ENCODE results near the gene CLASP1. TPM values are rescaled to one million over a fixed set of nuclear protein-coding genes. Genes with fewer than 3 reads are reported as not detected.
A peak's percentile ranks its signal among the peaks of the same experiment; 100 is the strongest.
"Not testable (repeated sequence)": the region's sequence is repeated elsewhere in the genome, so short reads cannot be mapped to it uniquely, and the experiment has no call there.

The CLASP1 gene
- total RNA-seq, 1 donor from 2014 or later = 95.1 TPM

DNA sequence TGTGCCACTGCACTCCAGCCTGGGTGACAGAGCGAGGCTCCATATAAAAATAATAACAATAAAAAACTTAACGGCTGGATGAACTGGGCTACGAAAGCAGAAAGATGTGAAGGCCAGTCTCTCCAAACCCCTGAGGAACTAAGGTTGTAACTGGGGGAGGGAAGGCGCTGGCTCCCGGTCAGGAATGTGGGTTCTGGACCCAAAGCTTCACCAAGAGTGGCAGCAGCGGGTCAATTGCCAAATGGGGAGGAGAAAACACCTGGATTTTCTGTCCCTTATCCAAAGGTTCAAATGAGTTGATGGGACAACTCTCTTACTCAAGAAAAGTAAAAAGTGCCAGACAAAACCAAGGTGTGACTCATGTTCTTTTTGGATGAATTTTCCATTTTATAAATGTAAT lies 304.2 kb downstream of the CLASP1 start:
- H3K27me3 Mint-ChIP-seq (ENCODE audit: unreplicated experiment) = peaks cover 6% of the 10 kb centered on the region
- TF ChIP-seq CTCF (IDR thresholded peaks at IDR 0.05; ENCODE audit: unreplicated experiment) = no peak
- H3K36me3 Mint-ChIP-seq (ENCODE audit: low read depth, unreplicated experiment) = peaks cover 59% of the 10 kb centered on the region
- no peak overlapping the region for H3K4me3 Mint-ChIP-seq (ENCODE audit: unreplicated experiment)
- peaks cover 6% of the 10 kb centered on the region for H3K4me1 Mint-ChIP-seq (ENCODE audit: unreplicated experiment)
- H3K9me3 Mint-ChIP-seq (ENCODE audit: unreplicated experiment) = no peaks in the 10 kb centered on the region
- H3K27ac Mint-ChIP-seq (ENCODE audit: unreplicated experiment) = no peak overlapping the region
- DNase-seq (ENCODE audit: low spot score) = no peak

DNA sequence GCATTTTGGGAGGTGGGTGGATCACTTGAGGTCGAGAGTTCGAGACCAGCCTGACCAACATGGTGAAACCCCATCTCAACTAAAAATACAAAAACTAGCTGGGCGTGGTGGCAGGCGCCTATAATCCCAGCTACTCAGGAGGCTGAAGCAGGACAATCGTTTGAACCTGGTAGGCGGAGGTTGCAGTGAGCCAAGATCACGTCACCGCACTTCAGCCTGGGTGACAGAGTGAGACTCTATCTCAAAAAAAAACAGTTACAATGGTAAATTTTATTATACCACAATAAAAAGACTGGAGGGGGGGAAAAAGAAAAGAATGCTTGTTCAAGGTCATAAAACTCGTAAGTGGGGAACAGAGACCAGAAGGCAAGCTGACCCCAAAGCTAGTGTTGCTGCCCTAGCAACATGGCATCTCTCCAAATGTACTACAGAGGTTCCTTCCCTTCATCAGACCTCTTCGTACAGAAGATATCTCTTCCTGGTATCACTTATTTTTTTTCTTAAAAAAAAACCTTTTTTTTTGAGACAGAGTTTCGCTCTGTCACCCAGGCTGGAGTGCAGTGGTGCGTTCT lies 305.3 kb downstream of the CLASP1 start:
- H3K4me1 Mint-ChIP-seq (ENCODE audit: unreplicated experiment); H3K27ac Mint-ChIP-seq (ENCODE audit: unreplicated experiment); H3K27me3 Mint-ChIP-seq (ENCODE audit: unreplicated experiment); DNase-seq (ENCODE audit: low spot score); H3K4me3 Mint-ChIP-seq (ENCODE audit: unreplicated experiment); H3K9me3 Mint-ChIP-seq (ENCODE audit: unreplicated experiment): not testable (repeated sequence)
- peaks cover 61% of the 10 kb centered on the region for H3K36me3 Mint-ChIP-seq (ENCODE audit: low read depth, unreplicated experiment)

- peak overlapping the region; percentile 72 for H3K27ac Mint-ChIP-seq (ENCODE audit: unreplicated experiment)
- TF ChIP-seq CTCF (IDR thresholded peaks at IDR 0.05; ENCODE audit: unreplicated experiment) = no peak
Measured at GRCh38 chr2:121343191-121343590, 306.1 kb downstream of the CLASP1 start.

DNA sequence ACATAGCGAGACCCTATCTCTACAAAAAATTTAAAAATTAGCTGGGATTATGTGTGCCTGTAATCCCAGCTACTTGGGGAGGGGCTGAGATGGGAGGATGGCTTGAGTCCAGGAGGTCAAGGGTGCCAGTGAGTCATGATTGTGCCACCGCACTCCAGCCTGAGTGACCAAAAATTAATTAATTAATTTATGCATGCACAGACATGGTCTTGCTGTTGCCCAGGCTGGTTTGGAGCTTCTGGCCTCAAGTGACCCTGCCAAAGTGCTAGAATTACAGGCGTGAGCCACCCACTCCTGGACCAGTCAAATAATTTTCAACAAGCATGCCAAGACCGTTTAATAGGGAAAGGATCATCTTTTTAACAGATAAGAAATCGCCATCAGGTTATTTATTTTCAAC lies 306.5 kb downstream of the CLASP1 start:
- H3K9me3 Mint-ChIP-seq (ENCODE audit: unreplicated experiment) = no peaks in the 10 kb centered on the region
- peaks cover 12% of the 10 kb centered on the region for H3K27me3 Mint-ChIP-seq (ENCODE audit: unreplicated experiment)
- peaks cover 6% of the 10 kb centered on the region for H3K4me1 Mint-ChIP-seq (ENCODE audit: unreplicated experiment)
- H3K36me3 Mint-ChIP-seq (ENCODE audit: low read depth, unreplicated experiment) = peaks cover 56% of the 10 kb centered on the region
- no peak for TF ChIP-seq CTCF (IDR thresholded peaks at IDR 0.05; ENCODE audit: unreplicated experiment)
- no peak for DNase-seq (ENCODE audit: low spot score)
- H3K27ac Mint-ChIP-seq (ENCODE audit: unreplicated experiment) = peak overlapping the region; percentile 72
- no peak overlapping the region for H3K4me3 Mint-ChIP-seq (ENCODE audit: unreplicated experiment)

More at GRCh38 chr2:121343191-121343590, 306.1 kb downstream of the CLASP1 start:
- DNase-seq (ENCODE audit: low spot score) = no peak
- Mint-ChIP-seq H3K9me3 (ENCODE audit: unreplicated experiment) (no peaks in the 10 kb centered on the region), H3K4me1 (ENCODE audit: unreplicated experiment) (peaks cover 6% of the 10 kb centered on the region), H3K27me3 (ENCODE audit: unreplicated experiment) (peaks cover 12% of the 10 kb centered on the region), H3K4me3 (ENCODE audit: unreplicated experiment) (peak overlapping the region; percentile 11), H3K36me3 (ENCODE audit: low read depth, unreplicated experiment) (peaks cover 60% of the 10 kb centered on the region)

GRCh38 chr2:121340926-121341325 lies 308.3 kb downstream of the CLASP1 start:
- H3K27me3 Mint-ChIP-seq (ENCODE audit: unreplicated experiment) = peaks cover 15% of the 10 kb centered on the region
- H3K4me1 Mint-ChIP-seq (ENCODE audit: unreplicated experiment) = peaks cover 6% of the 10 kb centered on the region
- H3K9me3 Mint-ChIP-seq (ENCODE audit: unreplicated experiment) = no peaks in the 10 kb centered on the region
- TF ChIP-seq CTCF (IDR thresholded peaks at IDR 0.05; ENCODE audit: unreplicated experiment) = no peak
- H3K27ac Mint-ChIP-seq (ENCODE audit: unreplicated experiment) = no peak overlapping the region
- H3K36me3 Mint-ChIP-seq (ENCODE audit: low read depth, unreplicated experiment) = peaks cover 47% of the 10 kb centered on the region
- DNase-seq (ENCODE audit: low spot score) = no peak
- peak overlapping the region; percentile 39 for H3K4me3 Mint-ChIP-seq (ENCODE audit: unreplicated experiment)
